Fibroblast of lung (primary cell): ENCODE measurements around the gene PXDN. TPM values are rescaled to one million over a fixed set of nuclear protein-coding genes. Genes with fewer than 3 reads are reported as not detected.

ENCODE experiments used
- DNase-seq, 2 donors: peaks; one replicate each; pipeline versions ENCODE4 v3.0.0 to v3.0.0-alpha.2; 2010; ENCODE audit warnings: low read depth in 2 of 2
- H2AFZ ChIP-seq: 2 replicates; pipeline ENCODE4 v1.5.1; 2012; ENCODE audit warnings: low read length, control low read depth, inconsistent platforms
- H3K27ac ChIP-seq: 2 replicates; pipeline ENCODE4 v1.5.1; 2011; ENCODE audit warnings: low read length, control low read depth; ENCODE audit not compliant: insufficient read depth
- H3K27me3 ChIP-seq: 2 replicates; pipeline ENCODE4 v1.5.1; 2011; ENCODE audit warnings: mild to moderate bottlenecking, low read length; ENCODE audit not compliant: control insufficient read depth, insufficient read depth
- H3K36me3 ChIP-seq: 2 replicates; pipeline ENCODE4 v1.5.1; 2011; ENCODE audit warnings: low read length; ENCODE audit not compliant: control insufficient read depth, insufficient read depth
- H3K4me1 ChIP-seq: 2 replicates; pipeline ENCODE4 v1.5.1; 2011; ENCODE audit warnings: low read length; ENCODE audit not compliant: control insufficient read depth, insufficient read depth; ENCODE audit errors: extremely low read depth
- H3K4me2 ChIP-seq: 2 replicates; pipeline ENCODE4 v1.5.1; 2011; ENCODE audit warnings: low read length, control low read depth; ENCODE audit not compliant: insufficient read depth; ENCODE audit errors: extremely low read depth
- H3K4me3 ChIP-seq, 4 experiments: fragments of 200-600 bp in 1 of 4; sonication (generic) in 1 of 4; replicated peaks in 1 of 4; 2 replicates each; pipeline ENCODE4 v1.5.1; 2011 to 2016; ENCODE audit warnings: low read length in 4 of 4, low read depth in 3 of 4, mild to moderate bottlenecking in 3 of 4, control low read depth in 2 of 4, inconsistent platforms in 1 of 4, mixed read lengths in 1 of 4; ENCODE audit not compliant: insufficient read depth in 1 of 4; ENCODE audit errors: control extremely low read depth in 1 of 4
- H3K79me2 ChIP-seq: 2 replicates; pipeline ENCODE4 v1.5.1; 2012; ENCODE audit warnings: mild to moderate bottlenecking, low read length, inconsistent platforms; ENCODE audit not compliant: control insufficient read depth, insufficient read depth
- H3K9ac ChIP-seq: 2 replicates; pipeline ENCODE4 v1.5.1; 2011; ENCODE audit warnings: mild to moderate bottlenecking, low read length, control low read depth; ENCODE audit not compliant: insufficient read depth
- H3K9me3 ChIP-seq: 2 replicates; pipeline ENCODE4 v1.5.1; 2012; ENCODE audit warnings: low read depth, low read length; ENCODE audit not compliant: control insufficient read depth, insufficient read depth
- H4K20me1 ChIP-seq: 2 replicates; pipeline ENCODE4 v1.5.1; 2011; ENCODE audit warnings: low read length; ENCODE audit not compliant: control insufficient read depth, insufficient read depth; ENCODE audit errors: extremely low read depth
- CTCF ChIP-seq, 2 donors: IDR thresholded peaks in 1 of 2; conservative IDR thresholded peaks in 1 of 2; 1 replicate in 1 of 2; 2 replicates in 1 of 2; pipeline ENCODE4 v1.5.1; 2011 to 2012; ENCODE audit warnings: low read length in 2 of 2, control low read depth in 1 of 2, inconsistent platforms in 1 of 2, low read depth in 1 of 2, mild to moderate bottlenecking in 1 of 2
- EZH2 ChIP-seq: IDR thresholded peaks from 2 replicates; pipeline ENCODE4 v1.5.1; 2012; ENCODE audit warnings: low read length, control low read depth, mild to moderate bottlenecking; ENCODE audit errors: missing control alignments
- polyA plus RNA-seq, 2 donors: library from polyadenylated mRNA; depleted of rRNA in 1 of 2; stranded (reverse) in 1 of 2; unstranded in 1 of 2; fragments of >200 nt; gene quantifications; 2 replicates each; pipeline ENCODE4 v1.2.1, GENCODE V29; 2011 to 2012; ENCODE audit warnings: missing spikeins in 1 of 2
- total RNA-seq: library from RNA; depleted of rRNA; stranded (reverse); fragments of >200 nt; gene quantifications from 2 replicates; pipeline ENCODE4 v1.2.1, GENCODE V29; 2014

The PXDN gene
- total and polyA plus RNA-seq, 2 donors (not counting 1 experiment from before 2014, with no cell fraction given) = 153 to 298 TPM

DNA sequence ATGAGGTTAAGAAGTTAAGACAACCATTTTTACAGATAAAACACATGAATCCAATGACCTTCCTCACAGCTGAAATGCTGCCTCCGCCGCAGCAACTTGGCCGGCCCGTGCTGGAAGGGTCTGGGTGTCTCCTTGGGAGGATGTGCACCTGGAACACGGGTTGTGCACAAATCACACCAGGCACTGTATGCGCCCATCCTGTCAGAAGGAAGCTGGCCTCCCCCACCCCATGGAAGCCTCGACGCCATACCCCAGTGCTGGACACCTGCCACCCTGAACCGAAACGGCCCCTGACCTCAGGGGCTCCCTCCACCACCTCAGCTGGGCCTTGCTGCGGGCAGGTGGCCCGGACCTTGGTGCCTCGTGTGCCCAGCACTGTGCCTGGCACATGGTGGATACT, 111.8 kb downstream of the PXDN start:
- H3K4me1 ChIP-seq = peaks cover 2% of the 10 kb centered on the region
- TF ChIP-seq EZH2 = no peak
- no peak for TF ChIP-seq CTCF (conservative IDR thresholded peaks at IDR 0.05 in 1 of 2, IDR thresholded peaks at IDR 0.05 in 1 of 2; ENCODE audit: low read depth in 1 of 2, low read length in 2 of 2)

GRCh38 chr2:1632002-1632348, 112.3 kb downstream of the PXDN start:
- peak; percentile 45 to 88 for DNase-seq

More for the DNA sequence above, 111.8 kb downstream of the PXDN start:
- Histone ChIP-seq H3K9ac (no peak overlapping the region), H3K36me3 (peaks cover 10% of the 10 kb centered on the region), H2AFZ (no peak overlapping the region), H4K20me1 (no peaks in the 10 kb centered on the region), H3K27ac (no peak overlapping the region), H3K79me2 (no peaks in the 10 kb centered on the region), H3K4me2 (no peak overlapping the region), H3K27me3 (no peaks in the 10 kb centered on the region), H3K4me3 (no peak overlapping the region), H3K9me3 (no peaks in the 10 kb centered on the region)
- DNase-seq = no peak

DNA sequence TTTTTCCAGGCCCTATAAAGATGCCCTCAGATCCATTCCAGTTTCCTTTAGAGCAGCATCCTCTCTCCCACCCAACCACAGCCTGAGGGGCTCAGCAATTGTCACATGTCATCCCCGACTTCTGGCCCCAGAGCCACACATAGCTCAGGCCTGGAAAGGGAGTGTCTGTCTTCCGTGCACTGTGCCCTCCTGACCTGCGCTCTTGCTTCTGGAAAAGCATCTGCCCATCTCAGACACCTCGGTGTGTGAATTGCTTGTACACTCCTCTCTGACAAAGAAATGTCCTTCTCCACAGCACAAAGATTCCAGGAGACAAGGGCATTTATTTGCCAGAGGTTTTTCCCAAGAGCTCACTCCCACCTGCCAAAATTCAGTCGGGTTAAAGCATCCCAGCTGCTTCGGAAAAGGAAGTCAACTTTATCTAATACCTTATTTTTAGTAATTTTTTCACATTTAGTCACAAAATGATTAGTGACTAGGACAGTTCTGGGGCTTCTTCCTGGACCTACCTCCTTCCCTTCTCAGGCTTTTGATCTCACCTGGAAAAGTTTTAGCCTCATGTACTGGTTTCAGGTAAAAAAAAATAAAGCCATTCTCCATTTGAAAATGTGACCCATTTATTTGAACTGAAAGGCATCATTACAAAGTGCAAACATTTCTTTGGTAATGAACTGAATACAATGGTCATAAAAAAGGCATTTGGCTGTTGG, 112.9 kb downstream of the PXDN start:
- TF ChIP-seq CTCF (conservative IDR thresholded peaks at IDR 0.05 in 1 of 2, IDR thresholded peaks at IDR 0.05 in 1 of 2; ENCODE audit: low read depth in 1 of 2, low read length in 2 of 2) = no peak
- TF ChIP-seq EZH2 = no peak
- H3K4me1 ChIP-seq = peaks cover 2% of the 10 kb centered on the region
- no peaks in the 10 kb centered on the region for H3K27me3 ChIP-seq
- H3K27ac ChIP-seq = no peak overlapping the region
- no peaks in the 10 kb centered on the region for H3K79me2 ChIP-seq
- no peak overlapping the region for H2AFZ ChIP-seq
- no peaks in the 10 kb centered on the region for H4K20me1 ChIP-seq
- H3K9ac ChIP-seq = no peak overlapping the region
- no peaks in the 10 kb centered on the region for H3K9me3 ChIP-seq
- H3K36me3 ChIP-seq = peaks cover 7% of the 10 kb centered on the region
- DNase-seq = peak in 1 of 2 donors; percentile 40
- no peak overlapping the region for H3K4me2 ChIP-seq
- H3K4me3 ChIP-seq = no peak overlapping the region

More at GRCh38 chr2:1632002-1632348, 112.3 kb downstream of the PXDN start:
- Histone ChIP-seq H4K20me1 (no peaks in the 10 kb centered on the region), H3K36me3 (peaks cover 10% of the 10 kb centered on the region), H3K4me2 (no peak overlapping the region), H3K27me3 (no peaks in the 10 kb centered on the region), H2AFZ (no peak overlapping the region), H3K9me3 (no peaks in the 10 kb centered on the region), H3K9ac (no peak overlapping the region), H3K27ac (no peak overlapping the region), H3K79me2 (no peaks in the 10 kb centered on the region), H3K4me3 (no peak overlapping the region), H3K4me1 (peaks cover 2% of the 10 kb centered on the region)
- TF ChIP-seq CTCF (conservative IDR thresholded peaks at IDR 0.05 in 1 of 2, IDR thresholded peaks at IDR 0.05 in 1 of 2; ENCODE audit: low read depth in 1 of 2, low read length in 2 of 2) (no peak), EZH2 (no peak)
